GM12864 (cell line): ENCODE data around the gene ARL14.
A peak's percentile ranks its signal among the peaks of the same experiment; 100 is the strongest.

ENCODE experiments used
- DNase-seq: peaks from one replicate; pipeline ENCODE4 v3.0.0-alpha.2; 2011; ENCODE audit warnings: low read depth
- H3K4me3 ChIP-seq: 2 replicates; pipeline ENCODE4 v1.5.1; 2011; ENCODE audit warnings: mild to moderate bottlenecking, low read depth, low read length, control low read depth
- TF ChIP-seq, protein P1 (sequence below): IDR thresholded peaks from 2 replicates; pipeline ENCODE4 v1.5.1; 2011; ENCODE audit warnings: low read depth, mild to moderate bottlenecking, moderate library complexity, low read length, control low read depth, inconsistent platforms; ENCODE audit errors: missing control alignments

Gene ARL14

DNA sequence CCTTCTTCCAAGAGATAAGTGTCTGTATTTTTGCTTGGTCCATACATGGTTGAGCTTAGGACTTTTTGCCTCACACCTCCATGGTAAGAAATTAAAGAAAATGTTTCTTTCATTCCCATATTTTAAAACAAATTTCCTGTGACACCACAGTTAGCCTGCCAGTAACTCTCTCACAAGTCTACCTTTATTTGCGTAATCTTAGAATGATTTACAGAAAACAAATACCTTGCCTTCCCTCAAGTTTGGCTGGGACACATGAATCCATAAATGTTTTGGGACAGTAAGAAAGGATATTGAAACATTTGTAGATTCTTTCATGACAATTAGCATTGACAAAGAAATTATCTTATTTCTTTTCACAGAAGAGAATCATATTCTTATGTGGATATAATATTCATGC, 3.8 kb upstream of the ARL14 start:
- no peak for DNase-seq
- H3K4me3 ChIP-seq = no peak overlapping the region
- TF ChIP-seq, protein P1, sequence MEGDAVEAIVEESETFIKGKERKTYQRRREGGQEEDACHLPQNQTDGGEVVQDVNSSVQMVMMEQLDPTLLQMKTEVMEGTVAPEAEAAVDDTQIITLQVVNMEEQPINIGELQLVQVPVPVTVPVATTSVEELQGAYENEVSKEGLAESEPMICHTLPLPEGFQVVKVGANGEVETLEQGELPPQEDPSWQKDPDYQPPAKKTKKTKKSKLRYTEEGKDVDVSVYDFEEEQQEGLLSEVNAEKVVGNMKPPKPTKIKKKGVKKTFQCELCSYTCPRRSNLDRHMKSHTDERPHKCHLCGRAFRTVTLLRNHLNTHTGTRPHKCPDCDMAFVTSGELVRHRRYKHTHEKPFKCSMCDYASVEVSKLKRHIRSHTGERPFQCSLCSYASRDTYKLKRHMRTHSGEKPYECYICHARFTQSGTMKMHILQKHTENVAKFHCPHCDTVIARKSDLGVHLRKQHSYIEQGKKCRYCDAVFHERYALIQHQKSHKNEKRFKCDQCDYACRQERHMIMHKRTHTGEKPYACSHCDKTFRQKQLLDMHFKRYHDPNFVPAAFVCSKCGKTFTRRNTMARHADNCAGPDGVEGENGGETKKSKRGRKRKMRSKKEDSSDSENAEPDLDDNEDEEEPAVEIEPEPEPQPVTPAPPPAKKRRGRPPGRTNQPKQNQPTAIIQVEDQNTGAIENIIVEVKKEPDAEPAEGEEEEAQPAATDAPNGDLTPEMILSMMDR = no peak

DNA sequence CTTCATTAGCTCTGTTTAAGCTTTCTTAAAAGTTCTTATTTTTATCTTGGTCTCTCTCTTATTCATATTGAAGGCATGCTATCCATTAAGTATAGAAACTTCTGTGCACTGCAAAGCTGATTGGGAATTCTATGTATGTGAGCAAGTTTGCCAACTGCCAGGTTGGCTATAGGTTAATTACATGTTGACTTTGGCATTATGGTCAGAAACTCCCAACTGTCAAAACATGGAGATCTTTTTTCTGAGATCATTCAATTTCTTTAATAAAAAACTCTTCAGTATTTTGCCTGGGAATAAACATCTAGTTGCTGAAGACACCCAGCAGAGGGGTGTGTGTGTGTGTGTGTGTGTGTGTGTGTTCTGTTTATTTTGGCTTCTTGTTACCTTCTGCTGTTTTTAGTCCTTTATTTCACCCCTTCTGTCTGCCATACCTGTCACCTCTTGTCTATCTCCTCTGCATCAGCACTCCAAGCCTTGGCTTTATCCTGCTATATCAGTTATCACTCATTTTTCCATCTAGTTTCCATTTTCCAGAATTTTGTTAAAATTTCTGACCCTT, 1.3 kb upstream of the ARL14 start:
- DNase-seq = no peak
- TF ChIP-seq, protein P1 = no peak
- H3K4me3 ChIP-seq = no peak overlapping the region

DNA sequence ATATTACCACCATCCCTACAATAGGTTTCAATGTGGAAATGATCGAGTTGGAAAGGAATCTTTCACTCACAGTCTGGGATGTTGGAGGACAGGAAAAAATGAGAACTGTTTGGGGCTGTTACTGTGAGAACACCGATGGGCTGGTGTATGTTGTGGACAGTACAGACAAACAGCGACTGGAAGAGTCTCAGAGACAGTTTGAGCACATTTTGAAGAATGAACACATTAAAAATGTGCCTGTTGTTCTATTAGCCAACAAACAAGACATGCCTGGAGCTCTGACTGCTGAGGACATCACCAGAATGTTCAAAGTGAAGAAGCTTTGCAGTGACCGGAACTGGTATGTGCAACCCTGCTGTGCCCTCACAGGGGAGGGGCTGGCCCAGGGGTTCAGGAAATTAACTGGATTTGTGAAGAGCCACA, 510 bp downstream of the ARL14 start:
- TF ChIP-seq, protein P1 = no peak
- no peak for DNase-seq
- H3K4me3 ChIP-seq = no peak overlapping the region

DNA sequence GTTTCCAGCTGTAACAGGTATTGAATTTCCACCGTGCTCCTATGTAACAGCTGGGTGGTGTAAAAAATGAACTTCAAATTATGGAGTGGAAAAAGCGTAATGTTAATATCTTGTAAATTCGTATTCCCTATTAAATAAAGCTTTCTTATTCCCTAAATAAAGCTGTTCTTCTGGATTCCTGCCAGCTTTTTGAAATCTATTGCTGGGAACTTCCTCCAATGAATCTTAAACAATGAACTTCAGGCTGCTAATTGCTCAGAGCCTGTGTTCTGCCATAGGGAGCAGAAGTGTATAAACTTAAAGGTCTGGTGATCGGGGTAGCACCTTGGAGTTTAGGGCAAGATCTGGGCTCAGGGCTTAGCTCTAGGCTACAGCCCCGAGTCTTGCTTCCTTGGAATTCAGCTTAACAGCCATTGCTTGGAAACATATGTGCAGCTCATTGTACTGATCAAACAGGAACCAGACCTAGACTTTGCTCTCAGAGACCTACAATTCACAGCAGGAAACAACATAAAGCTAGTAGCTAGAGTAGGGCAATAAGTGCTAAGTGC, 1.4 kb downstream of the ARL14 start:
- TF ChIP-seq, protein P1 = no peak
- no peak for DNase-seq
- no peak overlapping the region for H3K4me3 ChIP-seq

DNA sequence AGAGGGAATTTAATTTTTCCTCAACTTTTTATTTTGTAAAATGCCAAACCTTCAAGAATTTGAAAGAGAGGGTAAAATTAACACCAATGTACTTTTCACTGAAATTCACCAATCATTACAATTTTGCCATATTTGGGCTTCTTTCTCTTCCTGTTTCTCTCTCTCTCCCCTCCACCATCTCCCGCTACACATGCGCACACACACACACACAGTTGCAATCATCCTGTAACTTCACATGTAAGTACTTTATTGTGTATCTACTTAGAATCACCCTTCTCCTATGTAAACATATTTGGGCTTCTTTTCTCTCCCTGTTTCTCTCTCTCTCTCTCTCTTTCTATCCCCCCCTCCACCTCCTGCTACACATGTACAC, 7.4 kb downstream of the ARL14 start:
- TF ChIP-seq, protein P1 = no peak
- DNase-seq = no peak
- no peak overlapping the region for H3K4me3 ChIP-seq

DNA sequence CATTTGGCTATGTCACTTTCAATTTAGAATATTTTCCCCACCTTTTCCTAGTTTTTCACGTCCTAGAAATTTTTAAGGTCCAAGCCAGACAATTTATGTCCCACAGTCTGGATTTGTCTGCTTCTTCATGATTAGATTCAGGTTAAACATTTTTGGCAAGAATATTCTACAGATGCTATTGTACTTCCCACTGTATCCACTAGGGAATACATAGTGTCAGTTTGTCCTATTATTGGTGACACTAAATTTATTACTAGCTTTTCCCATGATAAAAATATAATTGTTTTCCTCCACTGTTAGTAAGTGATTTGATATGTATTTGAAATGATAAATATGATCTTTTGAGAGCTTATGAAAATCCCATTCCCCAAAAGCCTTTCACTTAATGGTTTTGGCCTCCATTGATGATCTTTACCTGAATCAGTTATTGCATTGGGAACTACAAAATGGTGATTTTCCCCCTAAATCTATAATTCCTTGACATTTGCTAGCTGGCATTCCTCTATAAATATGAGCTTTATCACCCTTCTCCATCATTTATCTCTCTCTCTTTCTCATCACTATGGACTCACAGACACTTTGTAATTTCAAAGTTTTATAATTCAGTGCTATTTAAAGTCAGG, 8.3 kb downstream of the ARL14 start:
- TF ChIP-seq, protein P1 = peak; percentile 27
- no peak for DNase-seq
- no peak overlapping the region for H3K4me3 ChIP-seq
